CD4-positive, alpha-beta T cell treated with Interleukin-10 for 1 hour (primary cell): Measurements from ENCODE around the gene ACOT13.
"Not testable (repeated sequence)": the region's sequence is repeated elsewhere in the genome, so short reads cannot be mapped to it uniquely, and the experiment has no call there.

Source experiments
- DNase-seq: peaks from one replicate; pipeline ENCODE4 v3.0.0-alpha.2; 2020

The ACOT13 gene

DNA sequence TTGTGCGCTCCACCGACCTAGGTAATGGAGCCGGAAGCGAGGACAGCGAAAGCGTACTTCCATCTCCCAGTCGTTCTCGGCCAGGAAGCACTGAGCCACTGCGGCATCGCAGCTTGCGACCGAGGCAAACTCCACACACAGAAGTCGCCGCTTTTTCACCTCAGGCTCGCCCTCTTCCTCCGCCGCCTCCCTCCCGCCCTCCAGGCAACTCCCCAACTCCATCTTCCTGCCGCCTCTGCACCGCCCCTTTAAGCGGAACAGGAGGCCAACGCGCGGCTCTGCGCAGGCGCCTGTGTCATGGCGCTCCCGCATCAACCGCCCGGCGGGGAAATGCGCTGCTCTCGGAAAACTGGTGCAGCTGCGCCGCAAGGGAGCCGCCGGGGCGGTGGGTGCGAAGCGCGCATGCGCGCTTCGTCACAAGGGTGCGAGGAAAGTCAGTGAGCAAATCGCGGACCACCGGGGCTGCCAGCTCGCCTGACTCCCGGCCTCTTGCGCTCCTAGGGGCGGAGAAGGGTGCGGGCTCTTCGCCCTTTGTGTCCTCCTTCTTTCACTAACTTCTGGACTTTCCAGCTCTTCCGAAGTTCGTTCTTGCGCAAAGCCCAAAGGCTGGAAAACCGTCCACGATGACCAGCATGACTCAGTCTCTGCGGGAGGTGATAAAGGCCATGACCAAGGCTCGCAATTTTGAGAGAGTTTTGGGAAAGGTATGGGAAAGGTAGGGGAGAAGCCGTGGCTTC, at the start of gene ACOT13, which contains the start of gene TDP2:
Gene ACOT13, plus strand, starts transcription at position 437 of the 737 bp plus-strand sequence. Its CDS starts 187 bp downstream, at position 624.
Gene TDP2, minus strand, starts transcription at position 259 of the 737 bp plus-strand sequence. Its CDS starts 37 bp downstream, at position 222.
- peak; percentile 98 for DNase-seq

DNA sequence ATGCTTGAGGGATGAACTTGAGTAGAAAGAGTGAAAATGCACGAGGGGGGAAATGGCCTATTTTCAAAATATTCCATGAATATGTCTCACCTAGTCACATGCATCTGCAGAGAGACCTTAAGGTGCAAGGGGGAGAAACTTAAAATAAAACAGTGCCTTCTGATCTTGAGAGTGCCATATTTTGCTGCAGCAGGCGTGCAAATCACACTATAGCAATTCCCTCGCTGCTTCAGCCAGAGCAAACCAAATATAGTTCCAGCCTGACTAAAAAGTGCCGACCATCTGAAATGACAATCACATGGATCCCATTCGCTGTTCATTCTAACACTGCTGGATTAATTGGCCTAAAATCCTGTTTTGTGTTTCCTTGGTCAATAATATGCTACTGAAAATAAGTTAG, 47.2 kb upstream of the ACOT13 start:
- no peak for DNase-seq

DNA sequence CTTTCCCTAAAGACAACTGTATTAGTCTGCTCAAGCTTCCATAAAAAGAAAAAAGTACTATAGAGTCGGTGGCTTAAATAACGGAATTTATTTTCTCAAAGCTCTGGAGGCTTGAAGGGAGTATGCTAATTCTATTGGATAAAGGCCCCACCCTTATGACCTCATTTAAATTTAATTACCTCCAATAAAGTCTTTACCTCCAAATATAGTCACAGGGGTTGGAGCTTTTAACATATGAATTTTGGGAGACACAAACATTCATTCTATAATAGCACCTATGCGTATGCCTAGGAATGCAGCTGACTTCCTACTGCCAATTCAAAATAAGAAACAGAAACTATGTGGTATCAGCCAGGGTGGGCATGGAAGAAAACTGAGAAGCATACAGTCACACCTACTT, 46.2 kb upstream of the ACOT13 start:
- no peak for DNase-seq

DNA sequence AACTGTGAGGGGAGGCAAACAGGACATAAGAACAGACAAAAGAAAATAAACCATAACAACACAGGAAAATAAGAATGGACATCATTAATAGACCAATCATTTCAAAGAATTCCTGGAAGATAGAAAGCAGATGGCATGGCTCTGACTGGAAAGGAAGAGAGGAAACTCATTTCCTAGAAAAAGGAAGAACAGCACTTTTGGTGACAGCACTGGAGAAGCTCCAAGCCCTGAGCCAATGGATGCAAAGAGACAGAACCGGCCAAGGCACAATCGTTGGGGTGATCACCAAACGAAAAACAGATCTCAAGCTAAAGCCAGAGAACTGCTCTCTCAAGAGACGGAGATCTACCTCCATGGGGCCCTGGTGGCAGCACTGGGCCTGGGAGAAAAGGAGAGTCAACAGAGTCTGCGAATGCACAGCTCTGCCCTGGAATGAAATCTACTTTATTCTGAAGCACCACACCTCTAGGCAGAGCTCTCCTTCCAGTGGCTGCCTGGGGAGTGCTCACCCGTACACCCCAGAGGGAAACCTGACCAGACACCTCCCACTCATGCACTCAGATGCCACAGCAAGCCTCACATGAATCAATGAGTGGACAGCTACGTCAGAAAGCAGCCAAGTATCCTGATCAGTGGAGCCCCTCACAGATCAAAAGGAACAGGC, 45.1 kb upstream of the ACOT13 start:
- no peak for DNase-seq

DNA sequence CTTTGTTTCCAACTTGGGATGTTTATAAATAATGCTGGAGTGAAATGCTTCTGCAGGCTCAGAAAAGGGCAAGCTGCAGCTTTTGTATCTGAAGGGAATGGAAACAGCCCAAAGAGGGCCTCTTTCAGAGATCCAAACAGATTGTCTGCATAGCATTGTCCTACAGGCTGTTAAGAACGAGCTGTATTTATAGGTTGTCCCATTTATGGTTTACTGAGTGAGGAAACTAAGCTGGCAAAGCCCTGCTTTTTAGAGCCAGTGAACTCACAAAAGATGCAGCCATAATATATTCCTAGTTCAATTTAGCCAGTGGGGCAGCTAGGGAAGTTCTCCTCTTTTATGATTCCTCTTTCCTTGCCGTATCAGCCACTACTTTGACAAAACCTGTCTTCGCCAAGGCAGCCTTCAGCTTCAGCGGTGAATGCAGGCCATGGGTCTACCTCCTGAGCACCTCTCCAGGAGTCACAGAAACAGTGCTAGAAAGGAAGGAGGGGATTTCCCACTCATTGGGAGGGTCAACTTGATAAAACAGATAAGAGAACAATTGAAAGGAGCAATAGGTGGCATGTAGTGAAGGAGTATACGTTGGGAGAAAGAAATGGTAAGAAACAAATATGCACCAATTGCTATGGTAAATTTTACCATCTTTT, 35.9 kb upstream of the ACOT13 start:
- no peak for DNase-seq

DNA sequence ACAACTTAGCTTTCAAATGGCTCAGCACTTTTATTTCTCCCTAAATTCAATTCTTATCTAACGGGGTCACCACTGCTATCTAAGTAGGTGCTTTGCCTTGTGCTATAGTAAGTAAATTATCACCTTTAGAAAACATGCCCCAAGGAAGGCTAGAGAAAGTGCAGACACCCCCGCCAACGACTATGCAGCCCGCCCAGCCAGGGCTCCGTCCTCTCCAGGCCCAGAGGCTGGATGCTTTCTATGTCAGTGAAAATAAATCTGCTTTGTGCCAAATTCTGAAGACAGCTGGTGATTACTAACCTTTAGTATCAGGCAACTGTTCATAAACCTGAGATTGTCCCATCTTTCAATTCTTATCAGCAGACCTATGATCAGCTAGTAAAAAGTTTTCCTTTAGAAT, 35.2 kb upstream of the ACOT13 start:
- no peak for DNase-seq

DNA sequence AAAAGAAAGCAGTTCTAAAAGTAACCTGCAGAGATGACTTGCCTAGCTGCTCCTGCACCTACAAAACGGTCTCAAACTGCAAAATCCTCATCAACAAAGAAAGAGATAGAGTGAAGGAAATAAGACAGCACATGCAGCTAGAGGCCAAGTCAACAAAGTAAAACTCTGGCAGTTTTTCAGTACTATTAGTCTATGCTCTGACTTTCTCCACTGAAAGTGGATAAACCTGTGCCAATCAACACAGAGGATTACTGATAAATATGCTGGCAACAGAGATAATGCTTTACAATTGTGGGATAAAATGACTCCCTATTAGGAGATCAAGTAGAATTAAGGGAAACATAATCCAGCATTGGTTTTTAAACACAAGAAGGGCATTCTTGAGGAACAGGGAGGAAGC, 34.3 kb upstream of the ACOT13 start:
- DNase-seq, result no peak

DNA sequence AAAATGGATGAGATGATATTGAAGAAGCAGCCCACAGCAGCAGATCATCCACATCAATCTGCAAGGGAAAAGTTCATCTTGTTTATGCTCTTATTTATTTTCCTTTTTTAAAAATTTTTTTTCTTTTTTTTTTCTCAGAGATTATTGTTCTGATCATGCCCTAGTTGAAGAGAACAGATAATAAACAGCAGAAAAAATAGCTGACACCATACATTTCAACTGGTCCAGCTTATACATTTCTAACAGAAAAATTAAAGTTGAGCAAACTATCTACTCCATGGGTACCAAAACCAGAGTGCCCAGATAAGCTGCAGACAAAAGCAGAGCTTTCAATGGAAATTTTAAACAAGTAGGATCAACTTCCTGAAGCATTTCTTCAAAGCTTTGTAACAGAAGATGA, 30.2 kb upstream of the ACOT13 start:
- DNase-seq, result no peak

DNA sequence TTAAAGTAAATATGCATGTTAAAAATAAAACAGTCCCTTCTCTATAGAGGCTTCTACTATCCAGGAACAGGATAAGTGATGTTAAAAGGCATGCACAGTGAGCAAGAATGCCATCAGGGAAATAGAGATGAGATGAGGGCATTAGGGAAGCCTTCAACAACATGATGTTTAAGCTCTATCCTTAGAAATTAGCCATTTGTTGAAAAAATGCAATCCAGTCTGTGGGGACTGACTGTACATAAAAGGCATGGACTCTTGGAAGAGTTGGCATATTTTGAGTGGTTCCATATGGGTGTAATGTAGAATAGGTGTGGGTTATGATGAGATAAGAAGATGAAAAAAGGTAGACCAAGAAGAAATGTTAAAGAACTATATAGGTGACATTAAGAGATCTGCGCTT, 26.7 kb upstream of the ACOT13 start:
- DNase-seq, result no peak

DNA sequence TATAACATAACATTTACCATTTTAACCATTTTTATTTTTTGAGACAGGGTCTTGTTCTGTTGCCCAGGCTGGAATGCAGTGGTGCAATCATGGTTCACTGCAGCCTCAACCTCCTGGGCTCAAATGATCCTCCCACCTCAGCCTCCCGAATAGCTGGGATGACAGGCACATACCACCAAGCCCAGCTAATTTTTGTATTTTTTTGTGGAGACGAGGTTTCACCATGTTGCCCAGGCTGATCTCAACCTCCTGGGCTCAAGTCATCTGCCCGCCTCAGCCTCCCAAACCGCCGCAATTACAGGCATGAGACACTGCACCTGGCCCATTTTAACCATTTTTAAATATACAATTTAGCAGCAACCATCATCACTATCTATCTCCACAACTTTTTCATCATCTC, 26.2 kb upstream of the ACOT13 start:
- not testable (repeated sequence) for DNase-seq

DNA sequence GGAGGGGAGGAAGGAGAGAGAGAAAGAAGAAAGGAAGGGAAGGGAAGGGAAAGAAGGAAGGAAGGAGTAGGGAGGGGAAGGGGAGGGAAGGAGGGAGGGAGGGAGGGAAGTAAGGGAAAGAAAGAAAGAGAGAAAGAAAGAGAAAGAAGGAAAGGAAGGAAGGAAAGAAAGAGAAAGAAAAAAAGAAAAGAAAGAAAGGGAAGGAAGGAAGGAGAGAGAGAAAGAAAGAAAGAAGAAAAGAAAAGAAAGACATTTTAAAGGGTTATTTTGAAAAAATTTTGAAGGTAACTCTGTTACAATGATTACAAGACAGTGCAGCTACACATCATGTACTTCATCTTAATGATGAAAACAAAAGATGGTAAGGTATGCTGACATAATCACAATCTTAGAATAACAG, 24.8 kb upstream of the ACOT13 start:
- no peak for DNase-seq

DNA sequence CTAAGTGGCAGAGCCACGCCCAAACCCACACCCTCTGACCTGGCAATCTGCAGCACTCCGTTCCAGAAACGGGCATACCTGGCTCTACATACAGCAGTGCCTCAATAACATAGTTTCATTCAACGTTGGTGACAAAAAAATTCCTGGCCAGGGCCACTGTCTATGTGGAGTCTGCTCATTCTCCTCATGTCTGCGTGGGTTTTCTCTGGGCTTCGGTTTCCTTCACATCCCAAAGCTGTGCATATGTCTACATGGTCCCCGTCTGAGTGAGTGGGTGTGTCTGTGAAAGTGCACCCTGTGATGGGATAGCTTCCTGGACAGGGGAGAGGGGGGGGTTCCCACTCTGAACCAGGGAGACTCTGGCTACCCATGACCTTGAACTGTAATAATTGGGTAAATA, 23.0 kb upstream of the ACOT13 start:
- no peak for DNase-seq

DNA sequence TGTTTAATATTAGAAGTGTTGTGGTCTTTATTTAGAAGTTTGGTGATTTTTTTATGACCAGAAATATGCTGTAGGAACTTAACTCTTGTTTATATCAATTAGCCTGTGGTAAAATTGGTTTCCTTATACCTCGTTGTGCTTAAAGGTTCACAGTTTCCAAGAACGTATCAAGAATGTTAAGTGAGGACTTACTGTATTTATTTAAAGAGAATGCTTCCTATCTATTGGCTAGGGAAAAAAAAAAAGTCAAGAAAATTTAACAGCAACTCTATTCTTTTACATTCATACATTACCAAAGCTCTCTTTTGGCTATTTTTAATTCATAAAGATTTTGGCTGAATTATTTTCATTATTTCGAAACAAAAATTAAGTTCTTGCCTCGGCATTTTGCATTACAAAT, 22.5 kb upstream of the ACOT13 start:
- no peak for DNase-seq

DNA sequence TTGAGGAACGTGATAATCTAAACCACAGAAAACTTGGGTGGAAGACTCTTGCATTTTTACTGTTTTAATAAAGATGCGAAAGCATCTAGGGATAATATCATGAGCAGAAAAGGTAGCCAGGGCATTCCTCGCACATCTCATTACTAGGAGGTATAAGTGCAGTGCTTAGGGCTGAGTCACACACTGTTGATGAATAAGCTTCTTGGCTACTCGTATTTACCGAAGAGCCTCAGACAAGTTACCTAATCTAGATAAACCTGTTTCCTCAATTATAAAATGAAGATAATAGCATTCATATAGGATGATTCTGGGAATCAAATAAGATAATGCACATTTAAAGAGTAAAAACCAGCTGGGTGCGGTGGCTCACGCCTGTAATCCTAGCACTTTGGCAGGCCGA, 20.1 kb upstream of the ACOT13 start:
- DNase-seq, result no peak

DNA sequence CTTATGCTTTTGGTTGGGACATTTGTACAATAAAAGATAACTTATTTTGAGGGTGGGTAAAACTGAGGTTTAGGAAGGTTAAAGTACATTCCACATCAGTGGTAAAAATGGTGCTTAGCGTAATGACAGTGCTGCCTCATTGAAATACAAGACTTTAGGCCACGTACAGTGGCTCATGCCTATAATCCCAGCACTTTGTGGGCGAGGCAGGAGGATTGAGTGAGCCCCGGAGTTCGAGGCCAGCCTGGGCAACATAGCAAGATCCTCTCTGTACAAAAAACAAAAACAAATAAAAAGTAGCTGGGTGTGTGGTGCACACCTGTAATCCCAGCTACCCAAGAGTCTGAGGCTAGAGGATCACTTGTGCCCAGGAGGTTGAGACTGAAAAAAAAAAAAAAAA, 18.6 kb upstream of the ACOT13 start:
- DNase-seq, result no peak

DNA sequence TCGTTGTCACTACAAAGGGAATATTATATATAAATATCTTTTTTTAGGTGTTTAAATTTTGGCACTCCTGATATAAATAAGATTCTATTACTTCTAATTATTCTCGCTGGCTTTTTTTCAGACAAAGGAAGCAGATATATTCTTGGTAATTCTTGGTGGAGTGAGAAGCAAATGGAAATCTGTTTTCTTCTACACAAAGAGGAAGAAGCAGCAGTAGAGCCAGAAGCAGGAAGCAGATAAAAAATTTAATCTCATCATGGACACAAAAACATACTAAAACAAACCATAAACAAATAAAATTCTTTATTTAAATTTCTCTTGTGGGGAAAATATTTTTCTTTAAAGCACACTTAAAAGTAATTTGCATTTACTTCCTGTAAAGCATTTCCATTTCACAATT, 17.2 kb upstream of the ACOT13 start:
- no peak for DNase-seq

DNA sequence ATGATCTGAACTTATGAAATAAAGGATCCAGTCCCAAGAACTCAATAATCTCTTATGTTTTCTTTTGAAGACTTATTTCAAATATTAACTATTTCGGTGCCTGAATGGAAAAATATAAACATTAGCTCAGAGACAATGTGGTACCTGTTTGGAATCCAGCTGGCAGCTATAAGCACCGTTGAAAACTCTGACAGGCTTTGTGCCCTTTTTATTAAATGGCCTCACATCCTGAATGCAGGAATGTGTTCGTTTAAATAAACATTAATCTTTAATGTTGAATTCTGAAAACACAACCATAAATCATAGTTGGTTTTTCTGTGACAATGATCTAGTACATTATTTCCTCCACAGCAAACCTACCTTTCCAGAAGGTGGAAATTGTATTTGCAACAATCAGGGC, 16.5 kb upstream of the ACOT13 start:
- no peak for DNase-seq

DNA sequence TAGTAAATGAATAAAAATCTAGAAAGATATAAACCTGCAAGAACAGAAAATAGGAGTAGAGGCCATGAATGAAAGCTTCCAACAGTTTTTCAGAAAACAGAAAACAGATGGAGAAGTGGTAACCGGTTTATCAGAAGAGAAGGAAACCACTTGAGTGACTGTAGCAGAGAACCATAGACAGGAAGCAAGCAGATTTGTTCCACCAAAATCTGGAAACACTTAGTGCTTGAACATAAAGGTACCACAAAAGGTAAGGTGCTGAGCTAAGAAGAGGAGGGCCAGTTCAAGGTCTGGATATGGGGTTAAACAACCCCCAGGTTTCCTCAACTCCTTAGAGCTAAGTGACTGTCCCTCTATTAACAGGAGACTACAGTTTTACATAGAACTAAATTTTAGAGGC, 11.7 kb upstream of the ACOT13 start:
- no peak for DNase-seq

DNA sequence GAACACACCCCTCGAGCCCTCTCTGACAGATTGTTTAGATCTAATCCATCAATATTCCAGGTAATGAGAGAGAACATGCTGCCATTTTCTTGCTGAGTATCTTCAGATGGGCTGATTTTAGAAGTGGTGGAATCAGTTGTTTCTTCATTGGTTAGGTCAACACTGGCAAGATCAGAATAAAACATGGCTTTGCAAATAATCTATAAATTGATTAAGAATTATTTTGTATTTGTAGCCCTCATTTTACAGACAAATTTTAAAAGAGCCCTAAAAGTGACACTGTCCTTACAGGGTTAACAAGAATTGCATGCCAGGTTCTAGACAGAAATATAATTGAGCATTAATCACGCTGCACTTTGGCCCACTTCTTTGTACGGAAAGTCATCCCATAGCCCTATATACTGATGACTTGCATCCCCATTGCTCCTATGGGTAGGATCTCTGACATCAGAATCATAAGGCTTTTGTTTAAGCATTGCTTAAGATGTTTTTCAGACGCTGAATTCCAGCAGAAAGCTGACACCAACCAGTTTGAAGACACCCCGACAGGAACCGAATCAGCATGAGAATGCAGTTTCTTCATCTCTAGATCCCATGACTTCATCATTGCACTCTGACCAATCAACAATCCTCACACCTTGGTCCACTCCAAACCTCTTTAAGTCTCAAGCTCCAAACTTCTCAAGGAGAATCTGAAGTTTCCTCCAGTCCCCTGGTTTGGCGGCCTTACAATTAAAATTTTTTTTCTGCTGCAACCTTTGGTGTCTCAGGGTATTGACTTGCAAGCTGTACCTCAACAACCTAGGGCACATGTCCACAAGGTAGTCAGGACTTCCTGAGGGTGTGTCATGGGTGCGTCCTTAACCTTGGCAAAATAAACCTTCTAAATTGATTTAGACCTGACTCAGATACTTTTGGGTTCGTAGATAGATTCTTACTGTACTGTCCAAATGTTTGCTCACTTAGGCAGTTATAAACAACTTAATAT, 8.0 kb upstream of the ACOT13 start:
- no peak for DNase-seq

DNA sequence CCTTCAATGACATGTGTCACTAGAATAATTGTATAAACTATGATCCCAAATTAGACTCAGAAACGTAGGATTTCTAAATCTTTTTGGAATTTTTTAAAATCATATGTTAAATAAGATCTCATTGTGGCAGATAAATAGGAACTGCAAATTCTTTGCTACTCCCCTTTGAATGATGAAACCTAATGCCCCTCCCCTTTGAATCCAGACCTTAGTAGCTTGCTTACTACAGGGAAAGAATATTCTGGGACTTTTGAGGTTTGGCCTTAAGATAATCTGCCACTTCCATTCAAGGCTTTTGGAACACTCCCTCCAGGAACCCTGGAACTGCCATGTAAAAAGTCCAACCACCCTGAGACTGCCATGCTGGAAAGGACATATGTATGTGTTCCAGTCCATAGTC, 7.3 kb upstream of the ACOT13 start:
- no peak for DNase-seq

DNA sequence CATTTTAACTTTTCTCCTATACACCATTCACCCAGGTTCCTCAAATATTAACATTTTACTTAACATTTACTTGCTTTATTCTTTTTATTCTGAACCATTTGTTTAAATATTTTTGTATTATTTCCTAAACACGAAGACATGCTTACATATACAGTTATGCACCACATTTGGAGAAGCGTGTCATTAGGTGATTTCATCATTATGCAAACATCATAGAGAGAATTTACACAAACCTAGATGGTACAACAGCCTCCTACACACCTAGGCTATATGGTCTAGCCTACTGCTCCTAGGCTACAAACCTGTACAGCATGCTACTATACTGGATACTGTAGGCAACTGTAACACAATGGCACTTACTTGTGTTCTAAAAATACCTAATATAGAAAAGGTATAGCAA, 6.8 kb upstream of the ACOT13 start:
- no peak for DNase-seq

DNA sequence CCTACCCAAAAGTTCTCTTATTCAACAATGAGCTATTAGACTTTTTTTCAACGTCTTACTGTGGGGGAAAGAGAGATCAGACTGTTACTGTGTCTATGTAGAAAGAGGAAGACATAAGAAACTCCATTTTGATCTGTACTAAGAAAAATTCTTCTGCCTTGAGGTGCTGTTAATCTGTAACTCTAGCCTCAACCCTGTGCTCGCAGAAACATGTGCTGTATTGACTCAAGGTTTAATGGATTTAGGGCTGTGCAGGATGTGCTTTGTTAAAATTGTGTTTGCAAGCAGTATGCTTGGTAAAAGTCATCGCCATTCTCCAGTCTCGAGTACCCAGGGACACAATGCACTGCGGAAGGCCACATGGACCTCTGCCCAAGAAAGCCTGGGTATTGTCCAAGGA, 5.1 kb upstream of the ACOT13 start:
- DNase-seq, result not testable (repeated sequence)

DNA sequence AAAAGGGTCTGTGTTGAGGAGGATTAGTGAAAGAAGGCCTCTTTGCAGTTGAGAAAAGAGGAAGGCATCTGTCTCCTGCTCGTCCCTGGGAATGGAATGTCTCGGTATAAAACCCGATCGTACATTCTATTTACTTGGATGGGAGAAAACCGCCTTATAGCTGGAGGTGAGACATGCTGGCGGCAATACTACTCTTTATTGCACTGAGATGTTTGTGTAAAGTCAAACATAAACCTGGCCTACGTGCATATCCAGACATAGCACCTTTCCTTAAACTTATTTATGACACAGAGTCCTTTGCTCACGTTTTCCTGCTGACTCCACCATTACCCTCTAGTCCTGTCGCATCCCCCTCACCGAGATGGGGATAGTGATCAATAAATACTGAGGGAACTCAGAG, 4.6 kb upstream of the ACOT13 start:
- no peak for DNase-seq
